ENCODE data around the gene GABRA5.

DNA sequence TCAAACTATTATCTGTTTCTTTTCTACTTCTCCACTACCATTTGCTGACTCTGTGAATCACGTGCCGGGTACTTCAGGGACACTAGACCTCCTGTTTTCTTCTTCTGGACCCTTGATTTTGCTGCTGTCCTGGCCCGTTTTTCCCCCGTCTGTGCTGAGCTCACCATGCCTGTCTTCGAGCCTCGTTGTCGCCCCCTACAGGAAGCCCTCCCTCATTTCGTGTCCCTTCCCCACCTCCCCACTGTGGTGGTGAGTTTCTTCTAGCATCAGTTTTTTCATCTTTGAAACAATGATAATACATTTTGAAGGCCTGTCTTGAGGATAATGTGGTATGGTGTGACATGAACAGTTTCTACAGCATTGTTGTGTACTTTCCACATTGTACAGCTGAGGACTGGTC lies 117.0 kb downstream of the GABRA5 start:
- TF ChIP-seq, protein P1, sequence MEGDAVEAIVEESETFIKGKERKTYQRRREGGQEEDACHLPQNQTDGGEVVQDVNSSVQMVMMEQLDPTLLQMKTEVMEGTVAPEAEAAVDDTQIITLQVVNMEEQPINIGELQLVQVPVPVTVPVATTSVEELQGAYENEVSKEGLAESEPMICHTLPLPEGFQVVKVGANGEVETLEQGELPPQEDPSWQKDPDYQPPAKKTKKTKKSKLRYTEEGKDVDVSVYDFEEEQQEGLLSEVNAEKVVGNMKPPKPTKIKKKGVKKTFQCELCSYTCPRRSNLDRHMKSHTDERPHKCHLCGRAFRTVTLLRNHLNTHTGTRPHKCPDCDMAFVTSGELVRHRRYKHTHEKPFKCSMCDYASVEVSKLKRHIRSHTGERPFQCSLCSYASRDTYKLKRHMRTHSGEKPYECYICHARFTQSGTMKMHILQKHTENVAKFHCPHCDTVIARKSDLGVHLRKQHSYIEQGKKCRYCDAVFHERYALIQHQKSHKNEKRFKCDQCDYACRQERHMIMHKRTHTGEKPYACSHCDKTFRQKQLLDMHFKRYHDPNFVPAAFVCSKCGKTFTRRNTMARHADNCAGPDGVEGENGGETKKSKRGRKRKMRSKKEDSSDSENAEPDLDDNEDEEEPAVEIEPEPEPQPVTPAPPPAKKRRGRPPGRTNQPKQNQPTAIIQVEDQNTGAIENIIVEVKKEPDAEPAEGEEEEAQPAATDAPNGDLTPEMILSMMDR (IDR thresholded peaks at IDR 0.05): peak; percentile 67
- no peak for TF ChIP-seq ZFX (IDR thresholded peaks at IDR 0.05; ENCODE audit: borderline replicate concordance)
